IPS-15b (cell line): ENCODE measurements around the gene MRPS35.
"Not testable (repeated sequence)": the region's sequence is repeated elsewhere in the genome, so short reads cannot be mapped to it uniquely, and the experiment has no call there.

Source experiments
- H3K27me3 ChIP-seq: one replicate; pipeline ENCODE4 v1.6.1; 2013; ENCODE audit warnings: low read length; ENCODE audit not compliant: control insufficient read depth, insufficient read depth
- H3K36me3 ChIP-seq: one replicate; pipeline ENCODE4 v1.6.1; 2013; ENCODE audit warnings: low read length; ENCODE audit not compliant: control insufficient read depth, insufficient read depth
- H3K4me1 ChIP-seq: one replicate; pipeline ENCODE4 v1.6.1; 2013; ENCODE audit warnings: mild to moderate bottlenecking, low read length; ENCODE audit not compliant: control insufficient read depth, insufficient read depth
- H3K4me3 ChIP-seq: one replicate; pipeline ENCODE4 v1.5.1; 2013; ENCODE audit warnings: low read depth, low read length
- H3K9ac ChIP-seq: one replicate; pipeline ENCODE4 v1.6.1; 2013; ENCODE audit warnings: low read depth, mild to moderate bottlenecking, low read length
- H3K9me3 ChIP-seq: one replicate; pipeline ENCODE4 v1.6.1; 2013; ENCODE audit warnings: mild to moderate bottlenecking, low read length; ENCODE audit not compliant: control insufficient read depth, insufficient read depth

MRPS35 gene

GRCh38 chr12:27711317-27711682 is 668 bp downstream of the MRPS35 start:
- no peaks in the 10 kb centered on the region for H3K36me3 ChIP-seq
- H3K4me3 ChIP-seq = peak overlapping the region; percentile 93
- peak overlapping the region; percentile 97 for H3K9ac ChIP-seq
- no peaks in the 10 kb centered on the region for H3K9me3 ChIP-seq
- H3K27me3 ChIP-seq = no peaks in the 10 kb centered on the region
- no peaks in the 10 kb centered on the region for H3K4me1 ChIP-seq

DNA sequence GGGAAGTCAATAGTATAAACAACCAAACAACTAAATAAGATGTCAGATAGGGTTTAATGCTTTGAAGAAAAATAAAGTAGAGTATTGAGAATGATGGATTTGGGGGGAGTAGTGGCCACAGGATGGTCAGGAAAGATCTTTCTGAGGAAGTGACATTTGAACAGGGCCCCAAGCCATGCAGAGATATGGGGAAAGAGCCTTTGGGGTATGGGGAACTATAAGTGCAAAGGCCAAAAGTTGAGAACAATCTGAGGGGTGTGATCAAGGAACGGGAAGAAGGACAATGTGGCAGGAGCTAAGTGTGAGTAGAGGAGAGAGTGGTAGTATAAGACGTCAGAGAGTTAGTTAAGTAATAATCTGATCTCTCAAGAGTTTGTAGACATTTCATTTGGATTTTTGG is 1.3 kb downstream of the MRPS35 start:
- Histone ChIP-seq H3K27me3 (no peaks in the 10 kb centered on the region), H3K9me3 (no peaks in the 10 kb centered on the region), H3K4me3 (no peak overlapping the region), H3K36me3 (no peaks in the 10 kb centered on the region), H3K4me1 (no peaks in the 10 kb centered on the region), H3K9ac (no peak overlapping the region)

DNA sequence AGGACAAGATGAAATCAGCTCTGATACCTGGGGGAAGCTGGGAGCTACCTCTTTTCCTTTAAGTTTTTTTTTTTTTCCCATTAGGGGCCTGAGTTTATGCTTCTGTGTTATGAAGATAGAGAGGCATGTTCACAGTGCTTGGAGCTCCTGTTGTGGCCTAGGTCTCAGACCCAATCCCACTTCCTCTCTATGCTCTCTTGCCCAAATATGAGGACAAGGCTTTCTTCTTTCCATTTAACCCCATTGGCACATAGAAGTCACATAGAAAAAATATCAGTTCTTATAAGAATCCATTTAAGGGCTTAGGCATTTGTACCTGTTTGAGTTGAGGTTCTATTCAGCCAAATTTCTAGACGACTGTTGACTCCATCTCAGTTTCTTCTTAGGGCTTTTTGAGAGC is 12.6 kb downstream of the MRPS35 start:
- Histone ChIP-seq H3K9ac (no peak overlapping the region), H3K27me3 (no peaks in the 10 kb centered on the region), H3K4me1 (no peaks in the 10 kb centered on the region), H3K9me3 (no peaks in the 10 kb centered on the region), H3K36me3 (no peaks in the 10 kb centered on the region), H3K4me3 (no peak overlapping the region)

- Histone ChIP-seq H3K4me3 (no peak overlapping the region), H3K9ac (no peak overlapping the region), H3K4me1 (no peaks in the 10 kb centered on the region), H3K27me3 (no peaks in the 10 kb centered on the region), H3K36me3 (no peaks in the 10 kb centered on the region), H3K9me3 (no peaks in the 10 kb centered on the region)
Observed at GRCh38 chr12:27730097-27730588, 19.5 kb downstream of the MRPS35 start.

GRCh38 chr12:27732281-27732680 is 21.6 kb downstream of the MRPS35 start:
- H3K9me3 ChIP-seq = no peaks in the 10 kb centered on the region
- no peak overlapping the region for H3K9ac ChIP-seq
- H3K27me3 ChIP-seq = no peaks in the 10 kb centered on the region
- H3K36me3 ChIP-seq = no peaks in the 10 kb centered on the region
- H3K4me1 ChIP-seq = no peaks in the 10 kb centered on the region
- no peak overlapping the region for H3K4me3 ChIP-seq

DNA sequence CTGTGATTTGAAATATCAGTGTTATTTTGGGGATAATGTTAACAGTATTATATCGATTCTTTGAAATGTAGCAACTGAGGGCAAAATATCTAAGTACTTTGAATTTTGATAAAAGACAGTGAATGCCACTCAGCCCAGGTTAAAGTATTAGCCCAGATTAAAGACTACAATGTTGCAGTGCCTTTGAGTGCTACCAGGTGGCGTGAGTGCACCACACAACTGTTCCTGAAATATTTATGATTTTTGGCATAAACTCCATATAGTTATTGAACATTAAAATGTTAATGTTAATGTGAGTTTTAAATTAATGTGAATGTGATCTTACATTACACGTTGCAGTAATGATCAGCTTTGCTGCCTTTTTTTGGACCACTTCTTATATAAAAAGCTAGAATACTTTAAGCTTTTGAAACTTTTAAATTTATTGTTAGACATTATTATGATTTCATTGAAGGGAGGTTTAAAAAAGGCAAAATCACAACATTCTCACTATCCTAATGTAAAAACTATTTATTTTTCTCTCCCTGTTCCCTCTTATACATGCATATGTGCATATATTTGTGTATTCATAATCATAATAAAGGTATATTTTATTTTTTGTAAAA is 22.5 kb downstream of the MRPS35 start:
- H3K36me3 ChIP-seq = no peaks in the 10 kb centered on the region
- H3K9me3 ChIP-seq = no peaks in the 10 kb centered on the region
- no peaks in the 10 kb centered on the region for H3K27me3 ChIP-seq
- H3K4me1 ChIP-seq = no peaks in the 10 kb centered on the region
- no peak overlapping the region for H3K4me3 ChIP-seq
- no peak overlapping the region for H3K9ac ChIP-seq

DNA sequence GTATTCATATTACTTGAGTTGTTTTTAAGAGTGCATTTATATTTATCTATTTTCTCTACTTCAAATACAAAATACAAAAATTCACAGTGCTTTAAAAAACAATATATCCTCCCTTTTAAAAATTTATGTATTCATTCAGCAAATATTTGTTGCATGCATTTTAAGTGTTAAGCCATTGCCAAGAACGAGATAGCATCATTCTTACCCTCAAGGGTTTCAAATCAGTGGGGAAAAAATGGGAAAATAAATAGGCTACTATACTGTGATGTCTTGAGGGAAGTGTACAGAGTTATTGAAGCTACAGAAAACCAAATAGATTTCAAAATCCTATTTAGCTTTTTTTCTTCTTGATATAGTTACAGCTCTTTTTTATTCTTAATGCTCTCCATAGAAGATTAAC is 23.2 kb downstream of the MRPS35 start:
- no peaks in the 10 kb centered on the region for H3K9me3 ChIP-seq
- no peaks in the 10 kb centered on the region for H3K27me3 ChIP-seq
- H3K9ac ChIP-seq = no peak overlapping the region
- no peak overlapping the region for H3K4me3 ChIP-seq
- H3K36me3 ChIP-seq = no peaks in the 10 kb centered on the region
- no peaks in the 10 kb centered on the region for H3K4me1 ChIP-seq

- H3K9me3 ChIP-seq, H3K4me3 ChIP-seq, H3K27me3 ChIP-seq, H3K4me1 ChIP-seq, H3K36me3 ChIP-seq, H3K9ac ChIP-seq: not testable (repeated sequence)
Observed at GRCh38 chr12:27734321-27734720, 23.7 kb downstream of the MRPS35 start.

- Histone ChIP-seq H3K36me3 (peaks cover 4% of the 10 kb centered on the region), H3K4me1 (no peaks in the 10 kb centered on the region), H3K4me3 (no peak overlapping the region)
Observed at GRCh38 chr12:27743601-27744000, 33.0 kb downstream of the MRPS35 start.

DNA sequence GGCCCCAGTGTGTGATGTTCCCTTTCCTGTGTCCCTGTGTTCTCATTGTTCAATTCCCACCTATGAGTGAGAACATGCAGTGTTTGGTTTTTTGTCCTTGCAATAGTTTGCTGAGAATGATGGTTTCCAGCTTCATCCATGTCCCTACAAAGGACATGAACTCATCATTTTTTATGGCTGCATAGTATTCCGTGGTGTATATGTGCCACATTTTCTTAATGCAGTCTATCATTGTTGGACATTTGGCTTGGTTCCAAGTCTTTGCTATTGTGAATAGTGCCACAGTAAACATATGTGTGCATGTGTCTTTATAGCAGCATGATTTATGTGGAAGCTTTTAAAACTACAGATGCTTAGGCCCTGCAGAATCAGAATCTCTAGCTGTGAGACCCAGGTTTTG is 35.1 kb downstream of the MRPS35 start:
- not testable (repeated sequence) for H3K9ac ChIP-seq, H3K36me3 ChIP-seq, H3K4me1 ChIP-seq, H3K9me3 ChIP-seq, H3K4me3 ChIP-seq, H3K27me3 ChIP-seq

More at GRCh38 chr12:27743601-27744000, 33.0 kb downstream of the MRPS35 start:
- Histone ChIP-seq H3K9me3 (no peaks in the 10 kb centered on the region), H3K9ac (no peak overlapping the region), H3K27me3 (no peaks in the 10 kb centered on the region)

- H3K36me3 ChIP-seq = peaks cover 4% of the 10 kb centered on the region
- H3K9me3 ChIP-seq = no peaks in the 10 kb centered on the region
- no peak overlapping the region for H3K4me3 ChIP-seq
- no peak overlapping the region for H3K9ac ChIP-seq
- no peaks in the 10 kb centered on the region for H3K27me3 ChIP-seq
- no peaks in the 10 kb centered on the region for H3K4me1 ChIP-seq
Observed at GRCh38 chr12:27747111-27747820, 36.6 kb downstream of the MRPS35 start.

GRCh38 chr12:27751386-27752047 is 40.9 kb downstream of the MRPS35 start:
- H3K4me3 ChIP-seq = no peak overlapping the region
- no peaks in the 10 kb centered on the region for H3K27me3 ChIP-seq
- H3K36me3 ChIP-seq = peaks cover 3% of the 10 kb centered on the region
- no peak overlapping the region for H3K9ac ChIP-seq
- H3K9me3 ChIP-seq = no peaks in the 10 kb centered on the region
- H3K4me1 ChIP-seq = peaks cover 3% of the 10 kb centered on the region
